ENCODE data around the gene RRAGD.

DNA sequence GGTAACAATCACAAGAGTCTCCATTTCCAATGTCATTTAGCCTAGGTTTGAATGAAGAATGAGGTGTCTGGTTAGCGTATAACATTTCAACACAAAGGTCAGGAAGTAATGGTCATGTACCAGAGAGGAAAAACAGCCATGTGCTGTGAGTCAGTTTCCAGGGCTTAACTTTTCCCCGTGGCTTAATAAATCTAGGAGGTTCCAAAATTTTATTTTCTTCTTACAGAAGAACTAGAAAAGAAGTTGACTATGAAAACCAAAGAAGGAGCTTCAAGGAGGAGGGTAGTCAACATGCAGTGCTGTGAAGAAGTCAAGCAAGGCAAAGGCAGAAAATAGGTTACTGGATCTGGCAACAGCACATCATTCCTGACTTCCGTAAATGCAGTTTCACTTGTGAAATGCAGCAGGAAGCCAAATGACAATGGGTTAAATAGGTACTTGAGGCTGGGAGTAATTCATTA, 88.5 kb downstream of the RRAGD start:
- TF ChIP-seq CTCF (conservative IDR thresholded peaks at IDR 0.05) (no peak), EZH2 (IDR thresholded peaks at IDR 0.05; ENCODE audit: low read depth) (no peak)

All from PC-9 (cell line).